Ascending aorta (tissue), 2 donors: ENCODE results near the gene CARD11. TPM values are rescaled to one million over a fixed set of nuclear protein-coding genes. Genes with fewer than 3 reads are reported as not detected.

Source experiments
- DNase-seq, 2 donors: peaks; one replicate each; pipeline ENCODE4 v3.0.0-alpha.2; 2019; ENCODE audit warnings: low spot score in 2 of 2
- H3K27ac ChIP-seq, 2 donors: fragments of 200-600 bp; sonication (generic); one replicate each; pipeline ENCODE4 v1.5.1; 2016 to 2017; ENCODE audit warnings: mild to moderate bottlenecking in 1 of 2
- H3K27me3 ChIP-seq: fragments of 200-600 bp; sonication (generic); one replicate; pipeline ENCODE4 v1.5.1; 2017
- H3K36me3 ChIP-seq, 2 donors: fragments of 200-600 bp; sonication (generic); one replicate each; pipeline ENCODE4 v1.5.1; 2016
- H3K4me1 ChIP-seq, 2 donors: fragments of 200-600 bp; sonication (generic); one replicate each; pipeline ENCODE4 v1.5.1; 2016 to 2017; ENCODE audit warnings: mild to moderate bottlenecking in 1 of 2
- H3K4me3 ChIP-seq, 2 donors: fragments of 200-600 bp; sonication (generic); one replicate each; pipeline ENCODE4 v1.5.1; 2016 to 2017; ENCODE audit warnings: mild to moderate bottlenecking in 1 of 2
- H3K9me3 ChIP-seq, 2 donors: fragments of 200-600 bp; sonication (generic); one replicate each; pipeline ENCODE4 v1.5.1; 2016
- intact Hi-C: fragments of 100-400 bp; cut with DNase I; formaldehyde crosslinking; loops from one replicate; pipeline ENCODE4 v1.15.1; 2023
- total RNA-seq: library from RNA; depleted of rRNA; stranded (reverse); fragments of >200 nt; gene quantifications from one replicate; pipeline ENCODE4 v1.1.0, GENCODE V29; 2016
- TF ChIP-seq, protein P1 (sequence below), 3 experiments: fragments of 200-600 bp in 2 of 3; fragments of 450-650 bp in 1 of 3; sonication (generic) in 2 of 3; IDR thresholded peaks; one replicate each; pipeline ENCODE4 v1.5.1; 2016 to 2019; ENCODE audit warnings: antibody characterized with exemption in 3 of 3, mild to moderate bottlenecking in 1 of 3, moderate library complexity in 1 of 3

CARD11 gene
- total RNA-seq, 1 donor from 2014 or later: 0.64 TPM

DNA sequence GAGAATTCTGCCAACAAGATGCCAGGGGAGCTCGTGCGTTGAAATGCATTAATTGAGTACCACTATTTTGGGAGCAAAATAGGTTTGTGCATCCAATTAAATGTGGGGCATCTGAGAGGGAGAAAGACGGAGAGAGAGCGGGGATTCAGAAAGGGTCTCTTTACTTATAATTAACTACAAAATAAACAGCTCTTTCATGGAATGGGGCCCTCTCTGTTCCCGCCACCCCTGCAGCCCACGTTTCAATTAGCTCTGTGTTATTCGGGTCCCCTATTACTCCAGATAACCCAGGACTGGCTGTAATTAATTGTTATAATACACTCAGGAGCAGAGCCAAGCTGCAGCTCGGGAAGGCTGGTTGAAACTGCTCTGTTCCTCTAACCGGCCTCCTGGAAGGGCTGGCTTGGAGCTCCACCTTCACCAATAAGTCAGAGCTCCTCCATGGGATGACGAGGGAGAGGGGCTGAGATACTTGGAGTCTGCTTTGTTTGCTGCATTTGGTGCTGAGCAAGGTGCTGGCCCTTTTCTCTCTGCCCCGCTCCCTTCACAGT, 67.8 kb downstream of the CARD11 start:
- DNase-seq: no peak
- Histone ChIP-seq H3K27ac (no peak overlapping the region), H3K9me3 (no peaks in the 10 kb centered on the region), H3K27me3 (no peaks in the 10 kb centered on the region), H3K36me3 (no peaks in the 10 kb centered on the region), H3K4me1 (no peaks in the 10 kb centered on the region), H3K4me3 (no peak overlapping the region)
- TF ChIP-seq, protein P1, sequence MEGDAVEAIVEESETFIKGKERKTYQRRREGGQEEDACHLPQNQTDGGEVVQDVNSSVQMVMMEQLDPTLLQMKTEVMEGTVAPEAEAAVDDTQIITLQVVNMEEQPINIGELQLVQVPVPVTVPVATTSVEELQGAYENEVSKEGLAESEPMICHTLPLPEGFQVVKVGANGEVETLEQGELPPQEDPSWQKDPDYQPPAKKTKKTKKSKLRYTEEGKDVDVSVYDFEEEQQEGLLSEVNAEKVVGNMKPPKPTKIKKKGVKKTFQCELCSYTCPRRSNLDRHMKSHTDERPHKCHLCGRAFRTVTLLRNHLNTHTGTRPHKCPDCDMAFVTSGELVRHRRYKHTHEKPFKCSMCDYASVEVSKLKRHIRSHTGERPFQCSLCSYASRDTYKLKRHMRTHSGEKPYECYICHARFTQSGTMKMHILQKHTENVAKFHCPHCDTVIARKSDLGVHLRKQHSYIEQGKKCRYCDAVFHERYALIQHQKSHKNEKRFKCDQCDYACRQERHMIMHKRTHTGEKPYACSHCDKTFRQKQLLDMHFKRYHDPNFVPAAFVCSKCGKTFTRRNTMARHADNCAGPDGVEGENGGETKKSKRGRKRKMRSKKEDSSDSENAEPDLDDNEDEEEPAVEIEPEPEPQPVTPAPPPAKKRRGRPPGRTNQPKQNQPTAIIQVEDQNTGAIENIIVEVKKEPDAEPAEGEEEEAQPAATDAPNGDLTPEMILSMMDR (IDR thresholded peaks at IDR 0.05): no peak
- intact Hi-C loops: no loop called here

DNA sequence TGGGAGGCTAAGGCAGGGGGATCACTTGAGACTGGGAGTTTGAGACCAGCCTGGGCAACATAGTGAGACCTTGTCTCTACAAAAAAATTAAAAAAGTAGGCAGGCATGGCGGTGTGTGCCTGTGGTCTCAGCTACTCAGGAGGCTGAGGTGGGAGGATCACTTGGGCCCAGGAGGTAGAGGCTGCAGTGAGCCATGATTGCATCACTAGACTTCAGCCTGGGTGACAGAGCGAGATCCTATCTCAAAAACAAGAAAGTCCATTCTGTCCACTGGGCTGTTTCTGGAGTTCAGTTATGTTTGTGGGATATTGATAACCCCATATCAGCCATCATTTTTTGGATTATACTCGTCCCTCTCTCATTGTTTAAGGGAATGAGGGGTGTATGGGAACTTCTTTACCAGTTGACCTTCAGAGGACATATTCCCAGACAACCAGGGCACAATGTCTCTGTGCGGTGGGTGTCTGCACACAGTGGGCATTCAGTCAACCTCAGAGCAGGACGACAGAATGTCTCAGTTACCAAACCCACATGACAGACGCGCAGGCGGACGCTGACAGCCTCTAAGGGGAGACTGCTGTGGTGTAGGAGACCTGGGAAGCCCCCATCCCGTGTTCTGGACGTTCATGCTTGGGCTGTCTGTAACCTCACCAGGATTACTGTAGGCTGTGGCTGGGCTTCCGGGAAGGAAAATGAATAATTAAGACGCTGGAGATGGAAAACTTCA, 69.4 kb downstream of the CARD11 start:
- H3K4me3 ChIP-seq: no peak overlapping the region
- no peaks in the 10 kb centered on the region for H3K27me3 ChIP-seq
- H3K4me1 ChIP-seq: no peaks in the 10 kb centered on the region
- DNase-seq: no peak
- no peaks in the 10 kb centered on the region for H3K9me3 ChIP-seq
- no peak overlapping the region for H3K27ac ChIP-seq
- H3K36me3 ChIP-seq: no peaks in the 10 kb centered on the region
- intact Hi-C loops: no loop called here
- TF ChIP-seq, protein P1 (IDR thresholded peaks at IDR 0.05): no peak

DNA sequence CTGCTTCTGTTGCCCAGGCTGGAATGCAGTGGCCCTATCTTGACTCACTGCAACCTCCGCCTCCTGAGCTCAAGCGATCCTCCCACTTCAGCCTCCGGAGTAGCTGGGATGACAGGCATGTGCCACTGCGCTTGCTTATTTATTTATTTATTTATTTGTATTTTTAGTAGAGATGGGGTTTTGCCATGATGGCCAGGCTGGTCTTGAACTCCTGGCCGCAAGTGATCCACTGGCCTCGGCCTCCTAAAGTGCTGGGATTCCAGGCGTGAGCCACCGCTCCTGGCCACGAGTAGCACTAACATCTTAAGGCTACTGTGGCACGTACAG, 70.9 kb downstream of the CARD11 start:
- TF ChIP-seq, protein P1 (IDR thresholded peaks at IDR 0.05): no peak
- intact Hi-C loops: no loop called here
- Histone ChIP-seq H3K4me1 (no peaks in the 10 kb centered on the region), H3K9me3 (no peaks in the 10 kb centered on the region), H3K27me3 (no peaks in the 10 kb centered on the region), H3K4me3 (no peak overlapping the region), H3K27ac (no peak overlapping the region), H3K36me3 (no peaks in the 10 kb centered on the region)
- DNase-seq: peak in 1 of 2 donors; percentile 19

DNA sequence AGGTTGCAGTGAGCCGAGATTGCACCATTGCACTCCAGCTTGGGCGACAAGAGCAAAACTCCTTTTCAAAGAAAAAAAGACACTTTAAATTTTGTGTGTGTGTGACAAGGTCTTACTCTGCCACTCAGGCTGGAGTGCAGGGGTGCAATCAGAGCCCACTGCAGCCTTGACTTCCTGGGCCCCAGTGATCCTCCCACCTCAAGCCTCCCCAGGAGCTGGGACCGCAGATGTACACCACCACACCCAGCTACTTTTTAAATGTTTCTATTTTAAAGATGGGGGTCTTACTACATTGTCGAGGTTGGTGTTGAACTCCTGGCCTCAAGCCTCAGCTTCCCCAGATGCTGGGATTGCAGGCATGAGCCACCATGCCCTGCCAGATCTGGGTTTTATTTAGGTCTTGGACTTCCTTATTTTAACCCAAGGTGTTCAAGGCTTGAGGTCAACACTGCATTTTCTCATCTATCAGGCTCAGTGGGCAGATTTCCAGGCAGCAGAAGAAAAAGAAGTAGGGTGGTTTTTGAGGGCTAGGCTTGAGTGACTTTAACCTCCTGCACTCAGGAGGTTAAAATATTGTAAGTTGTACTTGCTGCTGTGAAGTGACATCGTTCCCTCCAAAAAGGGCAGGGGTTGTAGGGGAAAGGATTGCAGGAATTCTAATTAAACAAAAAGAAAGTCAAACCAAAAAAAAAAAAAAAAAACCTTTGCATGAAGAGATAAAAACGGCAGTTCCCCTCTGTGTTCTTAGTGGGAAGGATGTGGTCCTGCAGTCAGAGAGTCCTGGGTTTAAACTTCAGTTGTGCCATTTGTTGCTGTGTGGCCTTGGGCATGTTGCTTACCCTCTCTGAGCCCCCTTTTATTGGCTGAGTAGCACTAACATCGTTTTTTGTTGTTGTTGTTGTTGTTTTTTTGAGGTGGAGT, 71.5 kb downstream of the CARD11 start:
- intact Hi-C loops: no loop called here
- H3K36me3 ChIP-seq: no peaks in the 10 kb centered on the region
- no peak overlapping the region for H3K4me3 ChIP-seq
- DNase-seq: peak in 1 of 2 donors; percentile 22
- no peaks in the 10 kb centered on the region for H3K4me1 ChIP-seq
- TF ChIP-seq, protein P1 (IDR thresholded peaks at IDR 0.05): no peak
- H3K9me3 ChIP-seq: no peaks in the 10 kb centered on the region
- no peak overlapping the region for H3K27ac ChIP-seq
- no peaks in the 10 kb centered on the region for H3K27me3 ChIP-seq

DNA sequence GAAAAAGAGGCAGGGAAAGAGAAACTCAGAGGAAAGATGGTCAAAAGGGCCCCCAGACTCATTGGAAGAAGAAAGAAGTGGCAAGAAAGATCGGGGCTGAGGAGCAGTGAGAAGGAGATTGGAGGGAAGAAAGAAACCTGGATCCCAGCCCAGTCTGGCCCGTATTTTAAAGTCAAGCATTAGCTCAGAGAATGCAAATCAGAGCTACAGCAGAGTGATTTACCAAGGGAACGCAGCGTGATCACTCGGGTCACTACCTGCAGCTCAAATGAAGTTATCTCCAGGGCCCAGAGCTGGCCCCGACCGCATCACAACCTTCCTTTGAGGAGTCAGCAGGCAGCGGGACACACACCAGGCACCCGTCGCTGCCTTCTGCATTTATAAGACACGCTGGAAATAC, 72.8 kb downstream of the CARD11 start:
- Histone ChIP-seq H3K27me3 (no peaks in the 10 kb centered on the region), H3K36me3 (no peaks in the 10 kb centered on the region), H3K4me3 (no peak overlapping the region), H3K4me1 (no peaks in the 10 kb centered on the region), H3K9me3 (peaks cover under 1 to 2% of the 10 kb centered on the region in 2 donors), H3K27ac (no peak overlapping the region)
- DNase-seq: peak in 1 of 2 donors; percentile 11
- intact Hi-C loops: no loop called here
- TF ChIP-seq, protein P1 (IDR thresholded peaks at IDR 0.05): no peak
